Measurements from ENCODE around the gene FRMD5.

DNA sequence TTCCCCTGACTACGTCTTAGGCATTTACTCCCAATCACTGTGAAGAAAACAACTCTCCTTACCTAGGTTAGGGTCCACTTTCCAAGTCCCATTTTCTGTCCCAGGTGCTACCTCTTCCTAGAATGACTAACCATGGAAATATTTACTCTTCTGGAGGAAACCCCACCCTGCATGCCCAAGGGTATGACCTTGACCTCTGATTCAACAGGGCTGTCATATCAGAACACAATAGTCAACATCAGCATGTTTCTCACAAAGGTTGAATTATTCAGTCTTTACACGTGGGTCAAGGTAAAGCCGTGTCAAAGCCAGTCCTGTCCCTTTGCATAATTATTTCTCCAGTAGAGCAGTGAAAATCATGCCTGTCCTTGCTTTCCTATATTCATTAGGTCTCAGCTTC lies 4.3 kb upstream of the FRMD5 start:
- TF ChIP-seq, protein P1, sequence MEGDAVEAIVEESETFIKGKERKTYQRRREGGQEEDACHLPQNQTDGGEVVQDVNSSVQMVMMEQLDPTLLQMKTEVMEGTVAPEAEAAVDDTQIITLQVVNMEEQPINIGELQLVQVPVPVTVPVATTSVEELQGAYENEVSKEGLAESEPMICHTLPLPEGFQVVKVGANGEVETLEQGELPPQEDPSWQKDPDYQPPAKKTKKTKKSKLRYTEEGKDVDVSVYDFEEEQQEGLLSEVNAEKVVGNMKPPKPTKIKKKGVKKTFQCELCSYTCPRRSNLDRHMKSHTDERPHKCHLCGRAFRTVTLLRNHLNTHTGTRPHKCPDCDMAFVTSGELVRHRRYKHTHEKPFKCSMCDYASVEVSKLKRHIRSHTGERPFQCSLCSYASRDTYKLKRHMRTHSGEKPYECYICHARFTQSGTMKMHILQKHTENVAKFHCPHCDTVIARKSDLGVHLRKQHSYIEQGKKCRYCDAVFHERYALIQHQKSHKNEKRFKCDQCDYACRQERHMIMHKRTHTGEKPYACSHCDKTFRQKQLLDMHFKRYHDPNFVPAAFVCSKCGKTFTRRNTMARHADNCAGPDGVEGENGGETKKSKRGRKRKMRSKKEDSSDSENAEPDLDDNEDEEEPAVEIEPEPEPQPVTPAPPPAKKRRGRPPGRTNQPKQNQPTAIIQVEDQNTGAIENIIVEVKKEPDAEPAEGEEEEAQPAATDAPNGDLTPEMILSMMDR (IDR thresholded peaks at IDR 0.05): no peak
- TF ChIP-seq ZFX (IDR thresholded peaks at IDR 0.05; ENCODE audit: borderline replicate concordance): no peak
